Activated naive CD8-positive, alpha-beta T cell treated with anti-CD3 and anti-CD28 coated beads, Interleukin-2, amount 10 ng/mL, durations not matched to agents 7 days and 5 days (primary cell): Measurements from ENCODE around the gene LZTS2. TPM values are rescaled to one million over a fixed set of nuclear protein-coding genes. Genes with fewer than 3 reads are reported as not detected.

Source experiments
- ATAC-seq: fragments of 150-1000 bp; cut with Tn5 transposase; one replicate; pipeline ENCODE4 v1.10.0; 2021; ENCODE audit warnings: low read depth, moderate library complexity
- POLR2A ChIA-PET: fragments of 350-600 bp; sonication (Branson Sonifier 250); formaldehyde crosslinking; loops from one replicate; lab custom pipeline; 2021; ENCODE audit warnings: antibody characterized with exemption; lab: Charles Lee
- DNase-seq: peaks from one replicate; pipeline ENCODE4 v3.0.0; 2021
- H3K27ac Mint-ChIP-seq: one replicate; pipeline ENCODE4 v1.8.0; 2022; ENCODE audit warnings: mild to moderate bottlenecking, mixed read lengths
- H3K27me3 Mint-ChIP-seq: one replicate; pipeline ENCODE4 v1.8.0; 2022; ENCODE audit warnings: mild to moderate bottlenecking, moderate library complexity, mixed read lengths
- H3K36me3 Mint-ChIP-seq: one replicate; pipeline ENCODE4 v1.8.0; 2021; ENCODE audit warnings: mild to moderate bottlenecking, mixed read lengths
- H3K4me1 Mint-ChIP-seq: one replicate; pipeline ENCODE4 v1.8.0; 2021; ENCODE audit warnings: mixed read lengths
- H3K4me3 Mint-ChIP-seq: one replicate; pipeline ENCODE4 v1.8.0; 2022; ENCODE audit warnings: mild to moderate bottlenecking, moderate library complexity, mixed read lengths
- H3K9me3 Mint-ChIP-seq: one replicate; pipeline ENCODE4 v1.8.0; 2021; ENCODE audit warnings: mixed read lengths
- total RNA-seq, 2 experiments: library from RNA; stranded (reverse); gene quantifications; one replicate each; pipeline ENCODE4 v1.2.3, GENCODE V29; 2021

Gene LZTS2
- total RNA-seq, 2 experiments from 2014 or later: 22.0 to 22.4 TPM

DNA sequence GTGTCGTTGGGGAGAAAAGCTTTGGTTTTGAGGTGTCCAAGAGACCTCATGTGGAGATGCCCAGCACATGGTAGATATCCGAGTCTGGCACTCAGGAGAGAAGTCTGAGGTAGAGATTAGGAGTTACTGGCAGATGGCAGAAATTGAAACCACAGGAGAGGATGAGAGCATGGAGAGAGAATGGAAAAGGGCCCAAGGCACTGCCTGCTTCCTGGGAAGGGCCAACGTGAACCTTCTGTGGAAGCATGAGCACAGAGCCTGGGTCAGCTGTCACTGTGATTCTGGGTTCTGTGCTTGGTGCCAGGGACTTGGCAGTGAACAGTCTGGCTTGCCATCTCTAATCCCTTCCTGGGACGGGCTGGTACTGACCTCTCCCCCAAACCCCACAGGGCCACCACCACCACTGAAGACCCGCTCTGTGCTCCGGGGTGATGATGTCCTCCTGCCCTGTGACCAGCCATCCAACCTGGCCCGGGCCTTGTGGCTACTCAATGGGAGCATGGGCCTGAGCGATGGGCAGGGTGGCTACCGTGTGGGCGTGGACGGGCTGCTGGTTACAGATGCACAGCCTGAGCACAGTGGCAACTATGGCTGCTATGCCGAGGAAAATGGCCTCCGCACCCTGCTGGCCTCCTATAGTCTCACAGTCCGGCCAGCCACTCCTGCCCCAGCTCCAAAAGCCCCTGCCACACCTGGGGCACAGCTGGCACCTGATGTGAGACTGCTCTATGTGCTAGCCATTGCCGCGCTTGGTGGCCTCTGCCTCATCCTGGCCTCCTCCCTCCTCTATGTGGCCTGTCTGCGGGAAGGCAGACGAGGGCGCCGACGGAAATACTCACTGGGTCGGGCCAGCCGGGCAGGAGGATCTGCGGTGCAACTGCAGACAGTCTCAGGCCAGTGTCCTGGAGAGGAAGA lies 16.4 kb upstream of the LZTS2 start:
- H3K4me1 Mint-ChIP-seq: peaks cover 11% of the 10 kb centered on the region
- no peak overlapping the region for H3K27ac Mint-ChIP-seq
- no peak overlapping the region for H3K4me3 Mint-ChIP-seq
- DNase-seq (no peak), ATAC-seq (no peak)
- no peaks in the 10 kb centered on the region for H3K9me3 Mint-ChIP-seq
- no peaks in the 10 kb centered on the region for H3K27me3 Mint-ChIP-seq
- POLR2A ChIA-PET: no interaction called here
- H3K36me3 Mint-ChIP-seq: peaks cover 6% of the 10 kb centered on the region

DNA sequence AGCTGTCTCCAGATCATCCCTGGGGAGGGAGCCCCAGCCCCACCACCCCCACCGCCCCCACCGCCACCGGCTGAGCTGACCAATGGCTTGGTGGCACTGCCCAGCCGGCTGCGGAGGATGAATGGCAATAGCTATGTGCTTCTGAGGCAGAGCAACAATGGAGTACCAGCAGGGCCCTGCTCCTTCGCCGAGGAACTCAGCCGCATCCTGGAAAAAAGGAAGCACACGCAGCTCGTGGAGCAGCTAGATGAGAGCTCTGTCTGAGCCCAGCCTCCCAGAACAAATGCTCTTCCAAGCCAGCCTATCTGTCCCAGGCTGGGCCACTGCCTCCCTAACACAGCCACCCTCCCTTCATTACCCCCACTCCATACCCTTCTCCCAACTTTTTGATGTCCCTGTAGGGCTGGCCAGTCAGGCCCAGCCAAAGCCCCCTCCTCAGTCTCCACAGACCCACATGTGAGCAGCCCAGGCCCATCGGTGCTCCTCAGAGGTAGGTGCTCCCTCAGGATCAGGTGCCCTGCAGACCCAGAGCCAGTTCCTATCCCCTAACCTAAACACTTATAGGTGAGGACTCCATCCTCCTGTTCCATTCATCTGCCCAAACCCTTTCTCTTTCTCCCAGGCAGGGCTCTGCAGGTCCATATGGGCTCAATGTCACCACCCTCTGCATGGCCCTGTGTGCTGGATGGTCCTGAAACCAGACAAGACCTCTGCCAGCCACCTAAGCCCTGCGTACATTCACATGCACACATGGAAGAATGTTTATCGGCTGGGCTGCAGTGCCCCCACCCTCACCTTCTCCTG lies 15.5 kb upstream of the LZTS2 start:
- peaks cover 11% of the 10 kb centered on the region for H3K4me1 Mint-ChIP-seq
- DNase-seq: peak; percentile 14
- H3K27ac Mint-ChIP-seq: no peak overlapping the region
- H3K4me3 Mint-ChIP-seq: no peak overlapping the region
- no peaks in the 10 kb centered on the region for H3K9me3 Mint-ChIP-seq
- POLR2A ChIA-PET: no interaction called here
- ATAC-seq: no peak
- H3K36me3 Mint-ChIP-seq: peaks cover 6% of the 10 kb centered on the region
- no peaks in the 10 kb centered on the region for H3K27me3 Mint-ChIP-seq

DNA sequence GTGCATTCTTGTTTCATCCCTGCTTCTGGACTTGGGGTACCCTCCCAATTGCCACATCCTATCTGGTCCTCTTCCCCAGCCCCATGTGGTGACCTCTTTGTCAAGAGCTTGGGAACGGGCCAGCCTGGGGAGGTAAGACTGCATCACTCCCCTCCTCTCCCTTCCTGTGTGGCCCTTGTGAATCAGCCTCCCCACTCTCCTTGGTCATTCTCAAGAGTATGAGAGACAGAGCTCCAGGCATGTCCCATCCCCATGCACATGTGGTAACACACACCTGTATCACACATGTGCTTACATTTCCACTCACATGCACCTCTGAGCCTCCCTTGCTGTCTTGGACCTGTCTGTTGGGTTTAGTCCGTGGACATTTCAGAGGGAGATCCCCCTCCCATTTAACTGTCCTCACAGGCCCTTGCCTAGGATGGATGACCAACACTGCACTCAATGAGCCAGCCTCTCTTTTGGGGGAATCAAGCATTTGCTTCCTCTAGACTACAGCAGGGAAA lies 14.9 kb upstream of the LZTS2 start:
- Mint-ChIP-seq H3K27me3 (no peaks in the 10 kb centered on the region), H3K27ac (no peak overlapping the region), H3K4me3 (no peak overlapping the region), H3K9me3 (no peaks in the 10 kb centered on the region), H3K36me3 (peaks cover 6% of the 10 kb centered on the region), H3K4me1 (peaks cover 12% of the 10 kb centered on the region)
- POLR2A ChIA-PET: interaction anchor here (5.1 kb wide), 1 partner anchor 13 kb away, joined by 36 read pairs; the partner anchor contains the start of gene LZTS2
- no peak for ATAC-seq
- DNase-seq: peak; percentile 10

GRCh38 chr10:100985336-100985735 lies 14.3 kb upstream of the LZTS2 start:
- H3K4me3 Mint-ChIP-seq: no peak overlapping the region
- no peak for ATAC-seq
- peak; percentile 1 for DNase-seq
- POLR2A ChIA-PET: interaction anchor here (5.1 kb wide), 1 partner anchor 13 kb away, joined by 36 read pairs; the partner anchor contains the start of gene LZTS2
- peaks cover 7% of the 10 kb centered on the region for H3K36me3 Mint-ChIP-seq
- no peaks in the 10 kb centered on the region for H3K9me3 Mint-ChIP-seq
- H3K4me1 Mint-ChIP-seq: peaks cover 13% of the 10 kb centered on the region
- H3K27ac Mint-ChIP-seq: no peak overlapping the region
- H3K27me3 Mint-ChIP-seq: no peaks in the 10 kb centered on the region

DNA sequence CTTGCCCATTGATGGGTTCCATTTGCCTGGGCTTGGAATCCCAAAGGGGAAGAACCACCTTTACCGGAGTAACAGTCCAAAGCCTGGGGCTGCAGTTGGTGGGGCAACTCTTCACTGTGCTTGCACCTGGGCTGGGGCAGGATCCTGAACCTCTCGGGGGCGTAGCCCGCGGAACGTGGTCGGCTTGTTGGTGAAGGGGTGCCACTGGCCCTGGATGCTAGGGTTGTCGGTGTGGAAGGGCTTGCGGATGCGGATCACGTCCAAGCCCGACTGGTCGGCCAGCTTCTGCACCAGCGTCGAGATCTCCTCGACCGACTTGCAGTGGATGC lies 13.0 kb upstream of the LZTS2 start:
- Mint-ChIP-seq H3K4me3 (peak overlapping the region; percentile 98), H3K27ac (peak overlapping the region; percentile 76), H3K9me3 (no peaks in the 10 kb centered on the region), H3K4me1 (peaks cover 17% of the 10 kb centered on the region), H3K27me3 (no peaks in the 10 kb centered on the region), H3K36me3 (peaks cover 19% of the 10 kb centered on the region)
- ATAC-seq (no peak), DNase-seq (no peak)
- POLR2A ChIA-PET: interaction anchor here (1.8 to 5.1 kb wide), 2 partner anchors 11 to 21 kb away, joined by 4 to 36 read pairs; partner anchors contain the start of gene LZTS2

DNA sequence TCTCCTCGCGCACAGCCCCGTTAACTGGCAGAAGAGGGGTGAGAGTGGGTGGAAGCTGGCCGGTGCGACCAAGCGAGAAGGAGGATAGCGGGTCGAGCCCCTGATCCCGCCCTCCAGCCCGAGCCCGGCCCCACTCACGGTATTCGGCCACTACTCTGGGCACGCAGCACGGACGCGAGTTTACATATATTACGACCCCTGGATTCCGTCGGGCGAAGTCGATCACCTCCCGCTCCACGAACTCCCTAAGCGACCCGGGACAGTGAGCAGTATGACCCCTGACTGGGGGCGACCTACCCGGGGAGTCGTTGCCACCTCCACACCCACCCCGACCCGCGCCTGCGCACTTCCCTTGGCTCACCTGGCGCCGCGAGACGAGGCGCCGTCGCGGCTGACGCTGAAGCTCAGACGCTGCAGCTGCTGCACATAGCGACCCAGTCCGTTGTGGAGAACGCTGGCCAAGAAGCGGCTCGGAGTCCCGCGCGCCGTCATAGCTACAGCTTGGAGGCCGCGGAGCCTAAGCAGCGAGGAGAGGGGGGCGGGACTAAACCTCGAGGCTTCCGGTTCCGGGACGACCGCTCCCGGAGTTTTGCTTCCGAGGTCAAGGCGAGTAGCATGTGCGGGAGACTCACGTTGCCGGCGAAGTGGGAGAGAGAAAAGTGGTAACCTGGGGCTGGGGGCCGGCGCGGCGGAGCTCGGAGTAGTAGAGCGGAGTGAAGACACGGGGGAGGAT lies 12.5 kb upstream of the LZTS2 start, which contains the start of the genes MRPL43 and TWNK:
TSS of gene MRPL43 (minus strand) at position 546 of the 733 bp plus-strand sequence. CDS start at position 492, 54 bp downstream.
TSS of gene TWNK (plus strand) at position 592 of the 733 bp plus-strand sequence. CDS start 668 bp downstream, outside the sequence.
- Mint-ChIP-seq H3K4me3 (peak within 1 kb of the TSS; percentile 98), H3K9me3 (no peaks in the 10 kb centered on the region), H3K27ac (peak within 1 kb of the TSS; percentile 76), H3K27me3 (no peaks in the 10 kb centered on the region), H3K4me1 (peaks cover 17% of the 10 kb centered on the region), H3K36me3 (peaks cover 19% of the 10 kb centered on the region)
- DNase-seq (peak; percentile 85), ATAC-seq (peak; percentile 92)
- POLR2A ChIA-PET: interaction anchor here (1.8 to 5.1 kb wide), 2 partner anchors 11 to 21 kb away, joined by 4 to 36 read pairs; partner anchors contain the start of gene LZTS2

- H3K36me3 Mint-ChIP-seq: peaks cover 19% of the 10 kb centered on the region
- POLR2A ChIA-PET: interaction anchor here (5.1 kb wide), 1 partner anchor 10 kb away, joined by 36 read pairs; the partner anchor contains the start of gene LZTS2
- peaks cover 18% of the 10 kb centered on the region for H3K4me1 Mint-ChIP-seq
- ATAC-seq (peak; percentile 6), DNase-seq (no peak)
- H3K9me3 Mint-ChIP-seq: no peaks in the 10 kb centered on the region
- no peaks in the 10 kb centered on the region for H3K27me3 Mint-ChIP-seq
- H3K4me3 Mint-ChIP-seq: peak overlapping the region; percentile 98
- H3K27ac Mint-ChIP-seq: peak overlapping the region; percentile 76
Observed at GRCh38 chr10:100987685-100988049, 11.9 kb upstream of the LZTS2 start.

- H3K4me3 Mint-ChIP-seq: peak overlapping the region; percentile 98
- H3K4me1 Mint-ChIP-seq: peaks cover 18% of the 10 kb centered on the region
- DNase-seq (no peak), ATAC-seq (no peak)
- H3K27ac Mint-ChIP-seq: no peak overlapping the region
- no peaks in the 10 kb centered on the region for H3K27me3 Mint-ChIP-seq
- no peaks in the 10 kb centered on the region for H3K9me3 Mint-ChIP-seq
- H3K36me3 Mint-ChIP-seq: peaks cover 22% of the 10 kb centered on the region
- POLR2A ChIA-PET: interaction anchor here (5.1 kb wide), 1 partner anchor 10 kb away, joined by 36 read pairs; the partner anchor contains the start of gene LZTS2
Observed at GRCh38 chr10:100988166-100988565, 11.4 kb upstream of the LZTS2 start.

- Mint-ChIP-seq H3K27me3 (no peaks in the 10 kb centered on the region), H3K4me1 (peaks cover 18% of the 10 kb centered on the region), H3K36me3 (peaks cover 22% of the 10 kb centered on the region), H3K9me3 (no peaks in the 10 kb centered on the region), H3K27ac (no peak overlapping the region), H3K4me3 (no peak overlapping the region)
- POLR2A ChIA-PET: interaction anchor here (5.1 kb wide), 1 partner anchor 9 kb away, joined by 36 read pairs; the partner anchor contains the start of gene LZTS2
- no peak for ATAC-seq
- no peak for DNase-seq
Observed at GRCh38 chr10:100989088-100989487, 10.5 kb upstream of the LZTS2 start.

GRCh38 chr10:100993986-100994708 lies 5.5 kb upstream of the LZTS2 start:
- Mint-ChIP-seq H3K36me3 (peaks cover 16% of the 10 kb centered on the region), H3K27ac (peak overlapping the region; percentile 34), H3K4me1 (peaks cover 23% of the 10 kb centered on the region), H3K4me3 (no peak overlapping the region), H3K27me3 (no peaks in the 10 kb centered on the region), H3K9me3 (no peaks in the 10 kb centered on the region)
- no peak for DNase-seq
- ATAC-seq: no peak
- POLR2A ChIA-PET: interaction anchor here (1.3 kb wide), 1 partner anchor 81 kb away, joined by 3 read pairs; the partner anchor contains the start of gene SLF2

- no peak for ATAC-seq
- POLR2A ChIA-PET: no interaction called here
- H3K27me3 Mint-ChIP-seq: no peaks in the 10 kb centered on the region
- H3K4me3 Mint-ChIP-seq: no peak overlapping the region
- peaks cover 16% of the 10 kb centered on the region for H3K36me3 Mint-ChIP-seq
- no peaks in the 10 kb centered on the region for H3K9me3 Mint-ChIP-seq
- H3K27ac Mint-ChIP-seq: no peak overlapping the region
- peaks cover 22% of the 10 kb centered on the region for H3K4me1 Mint-ChIP-seq
- DNase-seq: no peak
Observed at GRCh38 chr10:100995181-100995580, 4.4 kb upstream of the LZTS2 start.
